ENCODE measurements around the gene COG1. TPM values are rescaled to one million over a fixed set of nuclear protein-coding genes. Genes with fewer than 3 reads are reported as not detected.

Gene COG1
- total RNA-seq, 1 donor from 2014 or later: 11.7 TPM

- H2AFZ ChIP-seq (replicated peaks): no peak overlapping the region
- Mint-ChIP-seq H3K36me3 (no peaks in the 10 kb centered on the region), H3K9me3 (no peaks in the 10 kb centered on the region), H3K4me3 (no peak overlapping the region), H3K27ac (no peak overlapping the region), H3K27me3 (ENCODE audit: insufficient read depth, low read depth) (peaks cover under 1% of the 10 kb centered on the region), H3K4me1 (peaks cover 44% of the 10 kb centered on the region)
- peak overlapping the region; percentile 5 for H3K4me2 ChIP-seq
- no peaks in the 10 kb centered on the region for H3K36me3 ChIP-seq
- H3K27me3 ChIP-seq: peaks cover 2% of the 10 kb centered on the region
- no peak for TF ChIP-seq EZH2 (IDR thresholded peaks at IDR 0.05)
- TF ChIP-seq EZH2phosphoT487 (IDR thresholded peaks at IDR 0.05): no peak
- TF ChIP-seq CTCF (IDR thresholded peaks at IDR 0.05): no peak
- no peaks in the 10 kb centered on the region for H3K79me2 ChIP-seq (ENCODE audit: low read depth)
- no peak overlapping the region for H3K4me3 ChIP-seq
- no peak overlapping the region for H3K27ac ChIP-seq
- peaks cover 42% of the 10 kb centered on the region for H3K4me1 ChIP-seq
- no peak overlapping the region for H3K9ac ChIP-seq
- H3F3A ChIP-seq (ENCODE audit: low read depth): peaks cover 27% of the 10 kb centered on the region
- H4K20me1 ChIP-seq (ENCODE audit: low read depth): peaks cover 9% of the 10 kb centered on the region
- DNase-seq (ENCODE audit: low spot score): peak; percentile 57
- H3K9me3 ChIP-seq (ENCODE audit: low read depth): no peaks in the 10 kb centered on the region
Measured at GRCh38 chr17:73157521-73157890, 35.3 kb upstream of the COG1 start.

- H3K4me3 Mint-ChIP-seq: no peak overlapping the region
- Histone ChIP-seq H3K27me3 (peaks cover 8% of the 10 kb centered on the region), H3F3A (ENCODE audit: low read depth) (peaks cover 27% of the 10 kb centered on the region), H3K4me2 (no peak overlapping the region), H4K20me1 (ENCODE audit: low read depth) (peaks cover 9% of the 10 kb centered on the region), H2AFZ (replicated peaks) (no peak overlapping the region), H3K9ac (no peak overlapping the region), H3K9me3 (ENCODE audit: low read depth) (no peaks in the 10 kb centered on the region), H3K4me1 (peaks cover 42% of the 10 kb centered on the region), H3K36me3 (no peaks in the 10 kb centered on the region), H3K27ac (no peak overlapping the region), H3K4me3 (no peak overlapping the region), H3K79me2 (ENCODE audit: low read depth) (no peaks in the 10 kb centered on the region)
- H3K4me1 Mint-ChIP-seq: peaks cover 50% of the 10 kb centered on the region
- no peak for TF ChIP-seq EZH2phosphoT487 (IDR thresholded peaks at IDR 0.05)
- no peak for TF ChIP-seq EZH2 (IDR thresholded peaks at IDR 0.05)
- no peak for TF ChIP-seq CTCF (IDR thresholded peaks at IDR 0.05)
- H3K36me3 Mint-ChIP-seq: peaks cover 3% of the 10 kb centered on the region
- DNase-seq (ENCODE audit: low spot score): no peak
- H3K27ac Mint-ChIP-seq: no peak overlapping the region
- H3K9me3 Mint-ChIP-seq: no peaks in the 10 kb centered on the region
- H3K27me3 Mint-ChIP-seq (ENCODE audit: insufficient read depth, low read depth): peaks cover 6% of the 10 kb centered on the region
Measured at GRCh38 chr17:73158133-73158532, 34.7 kb upstream of the COG1 start.

GRCh38 chr17:73160980-73161630 lies 31.8 kb upstream of the COG1 start:
- Mint-ChIP-seq H3K9me3 (no peaks in the 10 kb centered on the region), H3K4me1 (peaks cover 57% of the 10 kb centered on the region), H3K36me3 (peaks cover 3% of the 10 kb centered on the region), H3K4me3 (no peak overlapping the region), H3K27ac (no peak overlapping the region), H3K27me3 (ENCODE audit: insufficient read depth, low read depth) (peaks cover 33% of the 10 kb centered on the region)
- no peak for TF ChIP-seq CTCF (IDR thresholded peaks at IDR 0.05)
- TF ChIP-seq EZH2 (IDR thresholded peaks at IDR 0.05): no peak
- TF ChIP-seq EZH2phosphoT487 (IDR thresholded peaks at IDR 0.05): no peak
- Histone ChIP-seq H3K36me3 (no peaks in the 10 kb centered on the region), H2AFZ (replicated peaks) (no peak overlapping the region), H3K9me3 (ENCODE audit: low read depth) (no peaks in the 10 kb centered on the region), H3K4me1 (peaks cover 35% of the 10 kb centered on the region), H3F3A (ENCODE audit: low read depth) (peaks cover 37% of the 10 kb centered on the region), H4K20me1 (ENCODE audit: low read depth) (peaks cover 12% of the 10 kb centered on the region), H3K79me2 (ENCODE audit: low read depth) (no peaks in the 10 kb centered on the region), H3K9ac (no peak overlapping the region), H3K4me3 (no peak overlapping the region), H3K27ac (no peak overlapping the region), H3K4me2 (peak overlapping the region; percentile 43), H3K27me3 (peaks cover 38% of the 10 kb centered on the region)
- DNase-seq (ENCODE audit: low spot score): peak; percentile 62
